GM23338 (cell line): ENCODE results near the gene TCFL5. TPM values are rescaled to one million over a fixed set of nuclear protein-coding genes. Genes with fewer than 3 reads are reported as not detected.

ENCODE experiments used
- ATAC-seq: fragments of 200-7000 bp; cut with Tn5 transposase; 3 replicates; pipeline ENCODE4 v1.9.1; 2020
- DNase-seq: peaks from one replicate; pipeline ENCODE4 v3.0.0-alpha.2; 2015; ENCODE audit warnings: low spot score
- H2AFZ ChIP-seq: fragments of 200-600 bp; sonication (generic); 2 replicates; pipeline ENCODE4 v1.8.0; 2016; ENCODE audit warnings: antibody characterized with exemption, mild to moderate bottlenecking, moderate library complexity
- H3F3A ChIP-seq: fragments of 200-600 bp; sonication (generic); replicated peaks from 2 replicates; pipeline ENCODE4 v1.8.0; 2017; ENCODE audit warnings: antibody characterized with exemption, mixed run types, low read depth
- H3K27ac ChIP-seq: fragments of 200-600 bp; sonication (generic); 2 replicates; pipeline ENCODE4 v1.6.1; 2016; ENCODE audit warnings: low read depth
- H3K27me3 ChIP-seq: fragments of 200-600 bp; sonication (generic); 2 replicates; pipeline ENCODE4 v1.8.0; 2016; ENCODE audit warnings: mild to moderate bottlenecking, mixed run types, moderate library complexity; ENCODE audit not compliant: insufficient read depth
- H3K36me3 ChIP-seq: fragments of 200-600 bp; sonication (generic); 2 replicates; pipeline ENCODE4 v1.8.0; 2016; ENCODE audit warnings: mild to moderate bottlenecking; ENCODE audit not compliant: insufficient read depth
- H3K4me1 ChIP-seq: fragments of 200-600 bp; sonication (generic); 2 replicates; pipeline ENCODE4 v1.8.0; 2016; ENCODE audit warnings: mild to moderate bottlenecking, moderate library complexity; ENCODE audit not compliant: insufficient read depth
- H3K4me2 ChIP-seq: fragments of 200-600 bp; sonication (generic); 2 replicates; pipeline ENCODE4 v1.7.1; 2017; ENCODE audit warnings: mixed run types
- H3K4me3 ChIP-seq: fragments of 200-600 bp; sonication (generic); 2 replicates; pipeline ENCODE4 v1.6.1; 2016; ENCODE audit warnings: mixed run types
- H3K79me2 ChIP-seq: fragments of 200-600 bp; sonication (generic); replicated peaks from 2 replicates; pipeline ENCODE4 v1.8.0; 2017; ENCODE audit warnings: mild to moderate bottlenecking; ENCODE audit not compliant: insufficient read depth
- H3K9me2 ChIP-seq: fragments of 200-600 bp; sonication (generic); 2 replicates; pipeline ENCODE4 v1.8.0; 2017; ENCODE audit not compliant: insufficient read depth
- H4K20me1 ChIP-seq: fragments of 200-600 bp; sonication (generic); replicated peaks from 2 replicates; pipeline ENCODE4 v1.8.0; 2017; ENCODE audit warnings: mild to moderate bottlenecking; ENCODE audit not compliant: insufficient read depth
- H3K27ac Mint-ChIP-seq: 2 replicates; pipeline ENCODE4 v1.8.0; 2020; ENCODE audit warnings: inconsistent platforms, mild to moderate bottlenecking, moderate library complexity, mixed read lengths
- H3K27me3 Mint-ChIP-seq: 3 replicates; pipeline ENCODE4 v1.8.0; 2022; ENCODE audit warnings: low read depth, mild to moderate bottlenecking, moderate library complexity, mixed read lengths, inconsistent platforms; ENCODE audit not compliant: insufficient read depth, poor library complexity
- H3K36me3 Mint-ChIP-seq: 3 replicates; pipeline ENCODE4 v1.8.0; 2021; ENCODE audit warnings: low read depth, mild to moderate bottlenecking, inconsistent platforms, moderate library complexity, mixed read lengths
- H3K4me1 Mint-ChIP-seq: 3 replicates; pipeline ENCODE4 v1.8.0; 2020; ENCODE audit warnings: mild to moderate bottlenecking, inconsistent platforms, mixed read lengths
- H3K4me3 Mint-ChIP-seq: 3 replicates; pipeline ENCODE4 v1.8.0; 2021; ENCODE audit warnings: moderate library complexity, mild to moderate bottlenecking, inconsistent platforms, mixed read lengths
- H3K9me3 Mint-ChIP-seq: 3 replicates; pipeline ENCODE4 v1.8.0; 2020; ENCODE audit warnings: moderate library complexity, mild to moderate bottlenecking, inconsistent platforms, mixed read lengths
- CREB1 ChIP-seq: fragments of 250-450 bp; sonication (Bioruptor Pico); IDR thresholded peaks from 2 replicates; pipeline ENCODE4 v1.5.0; 2020; ENCODE audit warnings: low read depth, mild to moderate bottlenecking, moderate library complexity
- CTCF ChIP-seq, 2 experiments: fragments of 200-600 bp in 1 of 2; sonication (generic) in 1 of 2; conservative IDR thresholded peaks; 2 replicates each; pipeline versions ENCODE4 v1.5.1 to v1.6.1; 2016 to 2017; ENCODE audit warnings: antibody characterized with exemption in 2 of 2, low read depth in 2 of 2, mild to moderate bottlenecking in 2 of 2, moderate library complexity in 1 of 2
- EZH2 ChIP-seq: fragments of 200-600 bp; sonication (generic); IDR thresholded peaks from one replicate; pipeline ENCODE4 v1.8.0; 2017; ENCODE audit warnings: antibody characterized with exemption, mild to moderate bottlenecking, low read depth; ENCODE audit not compliant: unreplicated experiment
- EZH2phosphoT487 ChIP-seq: fragments of 200-600 bp; sonication (generic); IDR thresholded peaks from one replicate; pipeline ENCODE4 v1.8.1; 2018; ENCODE audit warnings: antibody characterized with exemption; ENCODE audit not compliant: unreplicated experiment
- NANOG ChIP-seq: IDR thresholded peaks from 2 replicates; pipeline ENCODE4 v1.6.1; 2016; ENCODE audit warnings: antibody characterized with exemption, borderline replicate concordance
- REST ChIP-seq: IDR thresholded peaks from one replicate; pipeline ENCODE4 v1.6.1; 2018; ENCODE audit warnings: antibody characterized with exemption; ENCODE audit not compliant: unreplicated experiment
- polyA plus RNA-seq: library from polyadenylated mRNA; unstranded; fragments of >200 nt; fragmentation: Nextera tagmentation; extraction: Ambion mirVana; gene quantifications from 2 replicates; pipeline ENCODE4 v1.2.1, GENCODE V29; 2016
- total RNA-seq: library from RNA; depleted of rRNA; stranded (reverse); fragments of >200 nt; shearing (Covaris generic); gene quantifications from 2 replicates; pipeline ENCODE4 v1.2.3, GENCODE V29; 2014

TCFL5 gene
- total and polyA plus RNA-seq, 2 experiments from 2014 or later, result 5.8 to 19.3 TPM

- Mint-ChIP-seq H3K27ac (no peak overlapping the region), H3K27me3 (peaks cover 26% of the 10 kb centered on the region)
- ATAC-seq, result peak; percentile 73
Observed at GRCh38 chr20:62808211-62808865, 53.3 kb downstream of the TCFL5 start.

GRCh38 chr20:62807444-62808210 is 54.0 kb downstream of the TCFL5 start:
- Histone ChIP-seq H3K4me1 (peaks cover 10% of the 10 kb centered on the region; the same call in 1 of the 2 replicates), H3K27ac (no peak overlapping the region), H3K4me3 (no peak overlapping the region), H4K20me1 (peaks cover 7% of the 10 kb centered on the region), H3K9me2 (no peaks in the 10 kb centered on the region), H3F3A (peaks cover 12% of the 10 kb centered on the region; the same call in 1 of the 2 replicates), H3K4me2 (no peak overlapping the region), H2AFZ (no peak overlapping the region), H3K36me3 (no peaks in the 10 kb centered on the region), H3K79me2 (peaks cover 9% of the 10 kb centered on the region; the same call in 1 of the 2 replicates), H3K27me3 (peaks cover 8% of the 10 kb centered on the region; the same call in 1 of the 2 replicates)
- Mint-ChIP-seq H3K27ac (no peak overlapping the region), H3K36me3 (peaks cover 9% of the 10 kb centered on the region; the same call in 1 of the 3 replicates), H3K4me3 (no peak overlapping the region), H3K4me1 (peaks cover 9% of the 10 kb centered on the region; the same call in 1 of the 3 replicates), H3K9me3 (no peaks in the 10 kb centered on the region), H3K27me3 (peaks cover 29% of the 10 kb centered on the region)
- no peak for DNase-seq
- no peak for ATAC-seq
- TF ChIP-seq CREB1 (CRISPR knock-in tag) (no peak), EZH2 (no peak), NANOG (no peak), EZH2phosphoT487 (no peak), REST (no peak)

More at GRCh38 chr20:62808211-62808865, 53.3 kb downstream of the TCFL5 start:
- Mint-ChIP-seq H3K9me3 (no peaks in the 10 kb centered on the region), H3K4me3 (no peak overlapping the region), H3K4me1 (peaks cover 9% of the 10 kb centered on the region; the same call in 1 of the 3 replicates), H3K36me3 (peaks cover 9% of the 10 kb centered on the region; the same call in 1 of the 3 replicates)
- H3K9me2 ChIP-seq, result no peaks in the 10 kb centered on the region
- H3K4me3 ChIP-seq, result no peak overlapping the region
- H3K36me3 ChIP-seq, result no peaks in the 10 kb centered on the region
- H3F3A ChIP-seq, result peaks cover 9% of the 10 kb centered on the region; the same call in 1 of the 2 replicates
- H3K27me3 ChIP-seq, result peaks cover 8% of the 10 kb centered on the region; the same call in 1 of the 2 replicates
- H3K4me2 ChIP-seq, result no peak overlapping the region
- H3K27ac ChIP-seq, result no peak overlapping the region
- no peak overlapping the region for H2AFZ ChIP-seq
- TF ChIP-seq CREB1 (CRISPR knock-in tag), result no peak
- peak; percentile 82 to 89 for TF ChIP-seq CTCF (conservative IDR thresholded peaks at IDR 0.05; ENCODE audit: low read depth in 2 of 2)
- H3K4me1 ChIP-seq, result peaks cover 10% of the 10 kb centered on the region; the same call in 1 of the 2 replicates
- H4K20me1 ChIP-seq, result peaks cover 7% of the 10 kb centered on the region
- peak; percentile 84 for DNase-seq
- H3K79me2 ChIP-seq, result peaks cover 9% of the 10 kb centered on the region; the same call in 1 of the 2 replicates
